Activated B cell treated with CpG ODN at 0.5 μM for 24 hours (primary cell): ENCODE results near the gene METAP1D. TPM values are rescaled to one million over a fixed set of nuclear protein-coding genes. Genes with fewer than 3 reads are reported as not detected.

Experiments
- ATAC-seq: fragments of 200-7000 bp; cut with Tn5 transposase; one replicate; pipeline ENCODE4 v1.10.0; 2021; ENCODE audit warnings: low read depth, mild to moderate bottlenecking, moderate library complexity
- CTCF ChIA-PET: fragments of 350-600 bp; sonication (Branson Sonifier 250); formaldehyde crosslinking; loops from one replicate; lab custom pipeline; 2021; ENCODE audit warnings: antibody characterized with exemption; lab: Charles Lee
- POLR2A ChIA-PET: fragments of 350-600 bp; sonication (Branson Sonifier 250); formaldehyde crosslinking; loops from one replicate; lab custom pipeline; 2021; ENCODE audit warnings: antibody characterized with exemption; lab: Charles Lee
- DNase-seq: peaks from one replicate; pipeline ENCODE4 v3.0.0; 2022
- H3K27ac Mint-ChIP-seq: one replicate; pipeline ENCODE4 v1.8.0; 2020; ENCODE audit warnings: mixed read lengths
- H3K27me3 Mint-ChIP-seq: one replicate; pipeline ENCODE4 v1.8.0; 2021; ENCODE audit warnings: mixed read lengths
- H3K36me3 Mint-ChIP-seq: one replicate; pipeline ENCODE4 v1.8.0; 2021; ENCODE audit warnings: low read depth, mixed read lengths
- H3K4me1 Mint-ChIP-seq: one replicate; pipeline ENCODE4 v1.8.0; 2021; ENCODE audit warnings: mixed read lengths
- H3K4me3 Mint-ChIP-seq: one replicate; pipeline ENCODE4 v1.8.0; 2020; ENCODE audit warnings: mild to moderate bottlenecking, mixed read lengths
- H3K9me3 Mint-ChIP-seq: one replicate; pipeline ENCODE4 v1.8.0; 2020; ENCODE audit warnings: mixed read lengths
- CTCF ChIP-seq: fragments of 200-600 bp; IDR thresholded peaks from one replicate; pipeline ENCODE4 v1.8.0; 2022; ENCODE audit warnings: antibody characterized with exemption, mild to moderate bottlenecking
- intact Hi-C: fragments of 100-400 bp; cut with micrococcal nuclease; formaldehyde crosslinking; loops from one replicate; pipeline ENCODE4 v1.15.1; 2024
- total RNA-seq: library from RNA; stranded (reverse); gene quantifications from 2 replicates; pipeline ENCODE4 v1.2.3, GENCODE V29; 2022

The METAP1D gene
- total RNA-seq, 1 donor from 2014 or later: 13.7 TPM

GRCh38 chr2:172097557-172098131, 97.9 kb downstream of the METAP1D start:
- POLR2A ChIA-PET: interaction anchor here (0.6 to 1.0 kb wide), 2 partner anchors 11 to 52 kb away, joined by 3 to 11 read pairs; no protein-coding TSS in a partner anchor
- no peak overlapping the region for H3K4me3 Mint-ChIP-seq
- peaks cover 2% of the 10 kb centered on the region for H3K9me3 Mint-ChIP-seq
- no peak for TF ChIP-seq CTCF
- peaks cover 54% of the 10 kb centered on the region for H3K27me3 Mint-ChIP-seq
- H3K27ac Mint-ChIP-seq: no peak overlapping the region
- no peaks in the 10 kb centered on the region for H3K36me3 Mint-ChIP-seq
- H3K4me1 Mint-ChIP-seq: peaks cover 52% of the 10 kb centered on the region
- DNase-seq (no peak), ATAC-seq (no peak)
- CTCF ChIA-PET: no interaction called here
- intact Hi-C loops: loop anchor here (5.0 kb wide), 1 partner anchor 330 kb away; the partner anchor contains the start of gene ITGA6

- Mint-ChIP-seq H3K36me3 (no peaks in the 10 kb centered on the region), H3K27me3 (peaks cover 52% of the 10 kb centered on the region), H3K4me1 (peaks cover 56% of the 10 kb centered on the region), H3K4me3 (peak overlapping the region; percentile 19), H3K9me3 (peaks cover under 1% of the 10 kb centered on the region), H3K27ac (no peak overlapping the region)
- no peak for DNase-seq
- ChIA-PET CTCF (no interaction called here), POLR2A (interaction anchor here (1.0 to 1.2 kb wide), 2 partner anchors 11 to 14 kb away, joined by 3 to 4 read pairs; no protein-coding TSS in a partner anchor)
- no peak for ATAC-seq
- intact Hi-C loops: loop anchor here (5.0 kb wide), 1 partner anchor 329 kb away; the partner anchor contains the start of gene ITGA6
- TF ChIP-seq CTCF: no peak
Measured at GRCh38 chr2:172098287-172098649, 98.5 kb downstream of the METAP1D start.

GRCh38 chr2:172098650-172099471, 99.1 kb downstream of the METAP1D start:
- H3K4me1 Mint-ChIP-seq: peaks cover 60% of the 10 kb centered on the region
- ChIA-PET POLR2A (interaction anchor here (1.2 kb wide), 1 partner anchor 15 kb away, joined by 4 read pairs; no protein-coding TSS in a partner anchor), CTCF (no interaction called here)
- H3K36me3 Mint-ChIP-seq: peaks cover 2% of the 10 kb centered on the region
- ATAC-seq: peak; percentile 14
- H3K27ac Mint-ChIP-seq: no peak overlapping the region
- H3K4me3 Mint-ChIP-seq: peak overlapping the region; percentile 19
- DNase-seq: no peak
- H3K9me3 Mint-ChIP-seq: no peaks in the 10 kb centered on the region
- H3K27me3 Mint-ChIP-seq: peaks cover 53% of the 10 kb centered on the region
- TF ChIP-seq CTCF: no peak
- intact Hi-C loops: loop anchor here (5.0 kb wide), 1 partner anchor 328 kb away; the partner anchor contains the start of gene ITGA6

GRCh38 chr2:172099472-172100079, 99.8 kb downstream of the METAP1D start:
- H3K36me3 Mint-ChIP-seq: peaks cover 2% of the 10 kb centered on the region
- POLR2A ChIA-PET: interaction anchor here (1.2 kb wide), 1 partner anchor 16 kb away, joined by 4 read pairs; no protein-coding TSS in a partner anchor
- peaks cover 57% of the 10 kb centered on the region for H3K4me1 Mint-ChIP-seq
- intact Hi-C loops: loop anchor here (5.0 kb wide), 5 partner anchors 287 to 1282 kb away; partner anchors contain the start of genes DYNC1I2, GAD1, GORASP2 and ITGA6
- no peak overlapping the region for H3K27ac Mint-ChIP-seq
- H3K9me3 Mint-ChIP-seq: no peaks in the 10 kb centered on the region
- ATAC-seq: no peak
- DNase-seq: no peak
- H3K4me3 Mint-ChIP-seq: no peak overlapping the region
- peaks cover 55% of the 10 kb centered on the region for H3K27me3 Mint-ChIP-seq
- TF ChIP-seq CTCF: no peak
- CTCF ChIA-PET: no interaction called here
